Measurements from ENCODE around the gene CCDC122. TPM values are rescaled to one million over a fixed set of nuclear protein-coding genes. Genes with fewer than 3 reads are reported as not detected.

Gene CCDC122
- total RNA-seq, 6 experiments from 2014 or later = 3.9 to 6.3 (median 5.2) TPM

GRCh38 chr13:43881580-43881979, 2.0 kb upstream of the CCDC122 start:
- no peak for TF ChIP-seq CTCF (IDR thresholded peaks at IDR 0.05)
- Mint-ChIP-seq H3K4me1 (ENCODE audit: low read depth) (peaks cover 28% of the 10 kb centered on the region), H3K27me3 (ENCODE audit: insufficient read depth) (no peaks in the 10 kb centered on the region), H3K27ac (no peak overlapping the region), H3K36me3 (ENCODE audit: low read depth) (peaks cover 4% of the 10 kb centered on the region; the same call in 1 of the 2 replicates), H3K9me3 (no peaks in the 10 kb centered on the region), H3K4me3 (no peak overlapping the region)
- DNase-seq = no peak

GRCh38 chr13:43880926-43881325, 1.4 kb upstream of the CCDC122 start:
- Mint-ChIP-seq H3K9me3 (no peaks in the 10 kb centered on the region), H3K4me1 (ENCODE audit: low read depth) (peaks cover 28% of the 10 kb centered on the region), H3K27ac (no peak overlapping the region), H3K36me3 (ENCODE audit: low read depth) (peaks cover 4% of the 10 kb centered on the region; the same call in 1 of the 2 replicates), H3K27me3 (ENCODE audit: insufficient read depth) (no peaks in the 10 kb centered on the region), H3K4me3 (no peak overlapping the region)
- no peak for DNase-seq
- no peak for TF ChIP-seq CTCF (IDR thresholded peaks at IDR 0.05)

GRCh38 chr13:43880214-43880855, 795 bp upstream of the CCDC122 start:
- no peak for DNase-seq
- no peak for TF ChIP-seq CTCF (IDR thresholded peaks at IDR 0.05)
- Mint-ChIP-seq H3K9me3 (no peaks in the 10 kb centered on the region), H3K27me3 (ENCODE audit: insufficient read depth) (no peaks in the 10 kb centered on the region), H3K4me3 (peak overlapping the region; percentile 93), H3K27ac (peak overlapping the region; percentile 99), H3K4me1 (ENCODE audit: low read depth) (peaks cover 28% of the 10 kb centered on the region), H3K36me3 (ENCODE audit: low read depth) (peaks cover 4% of the 10 kb centered on the region; the same call in 1 of the 2 replicates)

DNA sequence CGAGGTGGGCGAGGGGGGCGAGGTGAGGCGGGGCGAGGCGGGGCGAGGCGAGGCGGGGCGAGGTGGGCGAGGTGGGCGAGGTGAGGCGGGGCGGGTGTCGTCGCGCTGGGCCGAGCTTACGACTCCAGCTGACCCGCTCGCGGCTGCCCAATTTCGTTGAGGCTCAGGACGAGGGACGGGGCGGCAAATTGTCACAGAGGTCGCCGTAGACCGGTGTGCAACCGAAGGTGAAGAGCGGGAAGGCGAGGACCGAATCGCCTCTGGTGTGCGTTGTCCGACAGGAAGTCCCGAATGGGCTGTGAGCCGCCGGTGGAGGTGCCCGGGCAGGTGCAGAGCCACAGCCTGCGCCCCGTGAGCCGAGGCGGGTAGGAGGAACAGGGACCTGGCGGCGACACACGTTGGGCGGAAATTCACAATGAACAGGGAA, 228 bp upstream of the CCDC122 start, which contains the start of gene LACC1:
Gene LACC1, plus strand, starts transcription at position 150 of the 427 bp plus-strand sequence. CDS start 1,082 bp downstream, outside the sequence.
- Mint-ChIP-seq H3K4me3 (peak within 1 kb of the TSS; percentile 93), H3K4me1 (ENCODE audit: low read depth) (peaks cover 28% of the 10 kb centered on the region), H3K9me3 (no peaks in the 10 kb centered on the region), H3K27ac (peak within 1 kb of the TSS; percentile 99), H3K36me3 (ENCODE audit: low read depth) (peaks cover 4% of the 10 kb centered on the region; the same call in 1 of the 2 replicates), H3K27me3 (ENCODE audit: insufficient read depth) (no peaks in the 10 kb centered on the region)
- TF ChIP-seq CTCF (IDR thresholded peaks at IDR 0.05) = no peak
- DNase-seq = no peak

DNA sequence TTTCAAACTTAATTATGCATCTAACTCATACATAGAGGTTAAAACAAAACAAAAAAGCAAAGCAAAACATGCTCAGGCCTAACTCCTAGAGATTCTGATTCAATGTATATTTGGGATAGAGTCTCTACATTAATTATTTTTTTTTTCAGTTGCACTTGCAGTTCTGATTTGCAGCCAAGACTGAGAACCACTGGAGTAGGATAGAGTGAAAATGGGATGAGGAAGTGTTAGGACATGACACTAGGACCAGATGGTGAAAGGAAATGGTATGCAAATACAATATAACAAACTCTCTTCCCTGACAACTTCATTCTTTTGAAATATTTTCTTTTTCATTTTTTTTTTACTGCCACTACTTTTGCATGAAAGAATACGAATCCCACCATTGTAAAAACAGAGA, 1.8 kb downstream of the CCDC122 start:
- Mint-ChIP-seq H3K36me3 (ENCODE audit: low read depth) (peaks cover 4% of the 10 kb centered on the region; the same call in 1 of the 2 replicates), H3K27me3 (ENCODE audit: insufficient read depth) (no peaks in the 10 kb centered on the region), H3K27ac (no peak overlapping the region), H3K4me1 (ENCODE audit: low read depth) (peaks cover 28% of the 10 kb centered on the region), H3K9me3 (no peaks in the 10 kb centered on the region), H3K4me3 (no peak overlapping the region)
- no peak for TF ChIP-seq CTCF (IDR thresholded peaks at IDR 0.05)
- no peak for DNase-seq
